GM19328 (cell line): ENCODE data around the gene TRUB2.
"Not testable (repeated sequence)": the region's sequence is repeated elsewhere in the genome, so short reads cannot be mapped to it uniquely, and the experiment has no call there.

Experiments used
- ATAC-seq: cut with Tn5 transposase; IDR thresholded peaks from one replicate; pipeline ENCODE4 v1.9.1; 2021; ENCODE audit warnings: mild to moderate bottlenecking, moderate library complexity; ENCODE audit not compliant: unreplicated experiment

TRUB2 gene

GRCh38 chr9:128304136-128304970 lies 17.9 kb downstream of the TRUB2 start:
- no peak for ATAC-seq

GRCh38 chr9:128298535-128299482 lies 23.4 kb downstream of the TRUB2 start:
- ATAC-seq: no peak

GRCh38 chr9:128297221-128297773 lies 24.9 kb downstream of the TRUB2 start:
- ATAC-seq: no peak

GRCh38 chr9:128296340-128297220 lies 25.7 kb downstream of the TRUB2 start:
- ATAC-seq: no peak

- no peak for ATAC-seq
Observed at GRCh38 chr9:128294142-128294541, 28.1 kb downstream of the TRUB2 start.

- no peak for ATAC-seq
Observed at GRCh38 chr9:128293091-128293490, 29.2 kb downstream of the TRUB2 start.

- ATAC-seq: no peak
Observed at GRCh38 chr9:128292009-128292408, 30.2 kb downstream of the TRUB2 start.

- no peak for ATAC-seq
Observed at GRCh38 chr9:128288273-128289004, 33.8 kb downstream of the TRUB2 start.

GRCh38 chr9:128286440-128286839 lies 35.8 kb downstream of the TRUB2 start:
- no peak for ATAC-seq

GRCh38 chr9:128285033-128285784 lies 37.0 kb downstream of the TRUB2 start:
- ATAC-seq: no peak

GRCh38 chr9:128282500-128282899 lies 39.7 kb downstream of the TRUB2 start:
- no peak for ATAC-seq

- ATAC-seq: no peak
Observed at GRCh38 chr9:128280084-128280622, 42.1 kb downstream of the TRUB2 start.

- not testable (repeated sequence) for ATAC-seq
Observed at GRCh38 chr9:128279088-128280073, 42.9 kb downstream of the TRUB2 start.

- no peak for ATAC-seq
Observed at GRCh38 chr9:128276574-128277270, 45.5 kb downstream of the TRUB2 start.

GRCh38 chr9:128276008-128276573 lies 46.2 kb downstream of the TRUB2 start, which contains the start of gene SWI5:
Gene SWI5 (plus strand): TSS chr9:128276276.
- ATAC-seq: peak; percentile 95

- ATAC-seq: peak; percentile 43
Observed at GRCh38 chr9:128275198-128276007, 46.8 kb downstream of the TRUB2 start, which contains the start of gene GOLGA2. Gene GOLGA2 (minus strand): TSS chr9:128276007. CDS start chr9:128275976, 31 bp downstream.
